DOHH2 (cell line): ENCODE data around the gene CDCA7.

Source experiments
- H3F3A ChIP-seq: fragments of 200-600 bp; sonication (generic), shearing (Covaris generic); 2 replicates; pipeline ENCODE4 v1.6.0; 2016; ENCODE audit warnings: antibody characterized with exemption, mild to moderate bottlenecking; ENCODE audit not compliant: control insufficient read depth, insufficient read depth
- H3K27ac ChIP-seq: fragments of 200-600 bp; sonication (generic); 2 replicates; pipeline ENCODE4 v1.5.1; 2014; ENCODE audit warnings: low read depth, mild to moderate bottlenecking, low read length, moderate library complexity
- H3K27me3 ChIP-seq: fragments of 200-600 bp; sonication (generic); 2 replicates; pipeline ENCODE4 v1.6.1; 2014; ENCODE audit warnings: mild to moderate bottlenecking, low read length, mixed read lengths; ENCODE audit not compliant: control insufficient read depth
- H3K36me3 ChIP-seq: fragments of 200-600 bp; sonication (generic); 2 replicates; pipeline ENCODE4 v1.6.1; 2014; ENCODE audit warnings: mild to moderate bottlenecking, low read length, moderate library complexity, mixed read lengths; ENCODE audit not compliant: control insufficient read depth
- H3K4me1 ChIP-seq: fragments of 200-600 bp; sonication (generic); 2 replicates; pipeline ENCODE4 v1.6.1; 2014; ENCODE audit warnings: mild to moderate bottlenecking, low read length, mixed read lengths; ENCODE audit not compliant: control insufficient read depth
- H3K4me2 ChIP-seq: fragments of 200-600 bp; sonication (generic); 2 replicates; pipeline ENCODE4 v1.6.0; 2014; ENCODE audit warnings: mild to moderate bottlenecking, low read length, moderate library complexity
- H3K4me3 ChIP-seq: fragments of 200-600 bp; sonication (generic); 2 replicates; pipeline ENCODE4 v1.5.1; 2014; ENCODE audit warnings: mild to moderate bottlenecking, low read length, mixed read lengths
- H3K79me2 ChIP-seq: fragments of 200-600 bp; sonication (generic); 2 replicates; pipeline ENCODE4 v1.6.1; 2014; ENCODE audit warnings: mild to moderate bottlenecking, low read length, mixed read lengths; ENCODE audit not compliant: control insufficient read depth
- H3K9me2 ChIP-seq: fragments of 200-600 bp; sonication (generic); replicated peaks from 2 replicates; pipeline ENCODE4 v1.6.1; 2014; ENCODE audit warnings: mild to moderate bottlenecking, low read length, mixed read lengths; ENCODE audit not compliant: control insufficient read depth
- H3K9me3 ChIP-seq: fragments of 200-600 bp; sonication (generic); 2 replicates; pipeline ENCODE4 v1.6.1; 2014; ENCODE audit warnings: antibody characterized with exemption, low read length, mixed read lengths; ENCODE audit not compliant: control insufficient read depth, insufficient read depth
- H4K20me1 ChIP-seq: fragments of 200-600 bp; sonication (generic); 2 replicates; pipeline ENCODE4 v1.6.0; 2014; ENCODE audit warnings: low read depth, mild to moderate bottlenecking, antibody characterized with exemption, low read length, moderate library complexity; ENCODE audit not compliant: control insufficient read depth, insufficient read depth
- EZH2phosphoT487 ChIP-seq: fragments of 200-600 bp; sonication (generic); IDR thresholded peaks from 2 replicates; pipeline ENCODE4 v1.6.1; 2017; ENCODE audit warnings: borderline replicate concordance, mild to moderate bottlenecking, antibody characterized with exemption, low read length, moderate library complexity, mixed read lengths
- TF ChIP-seq, protein P1 (sequence below): fragments of 200-600 bp; sonication (generic); IDR thresholded peaks from one replicate; pipeline ENCODE4 v1.5.1; 2014; ENCODE audit warnings: antibody characterized with exemption, mild to moderate bottlenecking, low read depth, low read length; ENCODE audit not compliant: poor library complexity, severe bottlenecking

Gene CDCA7

GRCh38 chr2:173407646-173408045 is 53.0 kb downstream of the CDCA7 start:
- H3K27ac ChIP-seq = no peak overlapping the region
- H3K79me2 ChIP-seq = no peaks in the 10 kb centered on the region
- H3K27me3 ChIP-seq = peaks cover 32% of the 10 kb centered on the region
- no peak overlapping the region for H3K4me2 ChIP-seq
- no peaks in the 10 kb centered on the region for H3K9me2 ChIP-seq
- H4K20me1 ChIP-seq = no peaks in the 10 kb centered on the region
- H3K4me3 ChIP-seq = no peak overlapping the region
- H3K9me3 ChIP-seq = no peaks in the 10 kb centered on the region
- no peaks in the 10 kb centered on the region for H3F3A ChIP-seq
- no peaks in the 10 kb centered on the region for H3K36me3 ChIP-seq
- no peaks in the 10 kb centered on the region for H3K4me1 ChIP-seq
- TF ChIP-seq EZH2phosphoT487 = no peak
- TF ChIP-seq, protein P1, sequence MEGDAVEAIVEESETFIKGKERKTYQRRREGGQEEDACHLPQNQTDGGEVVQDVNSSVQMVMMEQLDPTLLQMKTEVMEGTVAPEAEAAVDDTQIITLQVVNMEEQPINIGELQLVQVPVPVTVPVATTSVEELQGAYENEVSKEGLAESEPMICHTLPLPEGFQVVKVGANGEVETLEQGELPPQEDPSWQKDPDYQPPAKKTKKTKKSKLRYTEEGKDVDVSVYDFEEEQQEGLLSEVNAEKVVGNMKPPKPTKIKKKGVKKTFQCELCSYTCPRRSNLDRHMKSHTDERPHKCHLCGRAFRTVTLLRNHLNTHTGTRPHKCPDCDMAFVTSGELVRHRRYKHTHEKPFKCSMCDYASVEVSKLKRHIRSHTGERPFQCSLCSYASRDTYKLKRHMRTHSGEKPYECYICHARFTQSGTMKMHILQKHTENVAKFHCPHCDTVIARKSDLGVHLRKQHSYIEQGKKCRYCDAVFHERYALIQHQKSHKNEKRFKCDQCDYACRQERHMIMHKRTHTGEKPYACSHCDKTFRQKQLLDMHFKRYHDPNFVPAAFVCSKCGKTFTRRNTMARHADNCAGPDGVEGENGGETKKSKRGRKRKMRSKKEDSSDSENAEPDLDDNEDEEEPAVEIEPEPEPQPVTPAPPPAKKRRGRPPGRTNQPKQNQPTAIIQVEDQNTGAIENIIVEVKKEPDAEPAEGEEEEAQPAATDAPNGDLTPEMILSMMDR = no peak

DNA sequence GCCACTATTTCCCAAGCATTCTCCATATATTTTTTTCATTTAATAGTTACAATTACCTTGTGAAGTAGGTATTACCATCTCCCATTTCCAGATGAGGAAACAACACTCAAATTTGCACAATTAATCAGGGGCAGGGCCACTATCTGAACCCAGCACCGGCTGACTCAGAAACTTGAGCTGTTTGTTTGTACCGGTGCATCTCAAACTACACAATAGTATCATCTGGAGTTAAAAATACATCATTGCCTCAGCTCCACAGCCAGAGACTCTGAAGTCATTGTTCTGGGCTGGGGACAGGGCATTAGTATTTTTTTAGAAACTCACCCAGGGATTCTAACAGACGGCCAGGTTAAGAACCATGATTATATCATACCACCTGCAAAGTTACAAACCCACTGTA is 55.9 kb downstream of the CDCA7 start:
- Histone ChIP-seq H3K4me3 (no peak overlapping the region), H3K4me2 (no peak overlapping the region), H3K27me3 (peaks cover 15% of the 10 kb centered on the region), H3K9me2 (no peaks in the 10 kb centered on the region), H3K27ac (no peak overlapping the region), H4K20me1 (no peaks in the 10 kb centered on the region), H3K79me2 (no peaks in the 10 kb centered on the region), H3K4me1 (no peaks in the 10 kb centered on the region), H3F3A (no peaks in the 10 kb centered on the region), H3K36me3 (no peaks in the 10 kb centered on the region), H3K9me3 (no peaks in the 10 kb centered on the region)
- TF ChIP-seq, protein P1 = no peak
- no peak for TF ChIP-seq EZH2phosphoT487

GRCh38 chr2:173412628-173413027 is 58.0 kb downstream of the CDCA7 start:
- Histone ChIP-seq H3K9me2 (no peaks in the 10 kb centered on the region), H3K27me3 (peaks cover 5% of the 10 kb centered on the region), H3K36me3 (no peaks in the 10 kb centered on the region), H3K79me2 (no peaks in the 10 kb centered on the region), H3K4me2 (no peak overlapping the region), H3K27ac (no peak overlapping the region), H4K20me1 (no peaks in the 10 kb centered on the region), H3K4me3 (no peak overlapping the region), H3K9me3 (no peaks in the 10 kb centered on the region), H3F3A (no peaks in the 10 kb centered on the region), H3K4me1 (no peaks in the 10 kb centered on the region)
- TF ChIP-seq EZH2phosphoT487 = no peak
- TF ChIP-seq, protein P1 = no peak

GRCh38 chr2:173414823-173415322 is 60.2 kb downstream of the CDCA7 start:
- no peak overlapping the region for H3K4me2 ChIP-seq
- H3K27ac ChIP-seq = no peak overlapping the region
- no peak for TF ChIP-seq EZH2phosphoT487
- TF ChIP-seq, protein P1 = no peak

More at GRCh38 chr2:173414823-173415322, 60.2 kb downstream of the CDCA7 start:
- Histone ChIP-seq H3K4me3 (no peak overlapping the region), H3K79me2 (no peaks in the 10 kb centered on the region), H3K36me3 (no peaks in the 10 kb centered on the region), H3K9me3 (no peaks in the 10 kb centered on the region), H3K27me3 (peaks cover 5% of the 10 kb centered on the region), H3K9me2 (no peaks in the 10 kb centered on the region), H4K20me1 (no peaks in the 10 kb centered on the region), H3F3A (no peaks in the 10 kb centered on the region), H3K4me1 (no peaks in the 10 kb centered on the region)
